OCI-LY7 (cell line): ENCODE measurements around the gene ZNF282.

Experiments used
- CTCF ChIP-seq: fragments of 200-600 bp; sonication (generic); conservative IDR thresholded peaks from 2 replicates; pipeline ENCODE4 v1.5.1; 2014; ENCODE audit warnings: mild to moderate bottlenecking, antibody characterized with exemption, low read length, moderate library complexity, mixed read lengths
- EZH2phosphoT487 ChIP-seq: fragments of 200-600 bp; sonication (generic); IDR thresholded peaks from 2 replicates; pipeline ENCODE4 v1.6.1; 2018; ENCODE audit warnings: low read depth, borderline replicate concordance, mild to moderate bottlenecking, mixed run types, antibody characterized with exemption, low read length, moderate library complexity, mixed read lengths

- no peak for TF ChIP-seq CTCF
- no peak for TF ChIP-seq EZH2phosphoT487
These were observed 13.9 kb upstream of the ZNF282 start for GRCh38 chr7:149181450-149181790.
